ENCODE results near the gene CNTD1. TPM values are rescaled to one million over a fixed set of nuclear protein-coding genes. Genes with fewer than 3 reads are reported as not detected.
A peak's percentile ranks its signal among the peaks of the same experiment; 100 is the strongest.

Gene CNTD1
- total RNA-seq, 1 experiment from 2014 or later, result not detected

DNA sequence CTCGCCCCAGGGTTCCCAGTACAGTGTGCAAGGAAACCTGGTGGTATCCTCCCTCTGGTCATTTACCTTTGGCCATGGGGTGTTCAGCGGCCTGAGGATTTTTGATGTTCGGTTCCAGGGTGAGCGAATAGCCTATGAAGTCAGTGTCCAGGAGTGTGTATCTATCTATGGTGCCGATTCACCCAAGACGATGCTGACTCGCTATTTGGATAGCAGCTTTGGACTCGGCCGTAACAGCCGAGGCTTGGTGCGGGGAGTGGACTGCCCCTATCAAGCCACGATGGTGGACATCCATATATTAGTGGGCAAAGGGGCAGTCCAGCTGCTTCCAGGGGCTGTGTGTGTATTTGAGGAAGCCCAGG is 46.9 kb downstream of the CNTD1 start:
- DNase-seq (ENCODE audit: low spot score), result no peak
- Mint-ChIP-seq H3K36me3 (peaks cover 47% of the 10 kb centered on the region), H3K9me3 (no peaks in the 10 kb centered on the region), H3K27ac (no peak overlapping the region), H3K27me3 (ENCODE audit: low read depth) (no peaks in the 10 kb centered on the region), H3K4me3 (no peak overlapping the region), H3K4me1 (no peaks in the 10 kb centered on the region)
- ChIA-PET CTCF (interaction anchor here (1.0 to 4.5 kb wide), 4 partner anchors 26 to 152 kb away, joined by 3 to 52 read pairs (median 9); partner anchors contain the start of gene RPL27), POLR2A (interaction anchor here (0.5 to 1.4 kb wide), 3 partner anchors 12 to 152 kb away, joined by 3 read pairs; partner anchors contain the start of gene PSME3)
- ATAC-seq, result no peak
- TF ChIP-seq ETV6 (CRISPR knock-in tag; IDR thresholded peaks at IDR 0.05) (no peak), MXD4 (CRISPR knock-in tag; IDR thresholded peaks at IDR 0.05; ENCODE audit: borderline replicate concordance) (no peak), TP53 (CRISPR knock-in tag; IDR thresholded peaks at IDR 0.05) (no peak), OVOL2 (CRISPR knock-in tag; IDR thresholded peaks at IDR 0.05; ENCODE audit: borderline replicate concordance) (no peak)
- TF ChIP-seq, protein P1, sequence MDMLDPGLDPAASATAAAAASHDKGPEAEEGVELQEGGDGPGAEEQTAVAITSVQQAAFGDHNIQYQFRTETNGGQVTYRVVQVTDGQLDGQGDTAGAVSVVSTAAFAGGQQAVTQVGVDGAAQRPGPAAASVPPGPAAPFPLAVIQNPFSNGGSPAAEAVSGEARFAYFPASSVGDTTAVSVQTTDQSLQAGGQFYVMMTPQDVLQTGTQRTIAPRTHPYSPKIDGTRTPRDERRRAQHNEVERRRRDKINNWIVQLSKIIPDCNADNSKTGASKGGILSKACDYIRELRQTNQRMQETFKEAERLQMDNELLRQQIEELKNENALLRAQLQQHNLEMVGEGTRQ (CRISPR knock-in tag; IDR thresholded peaks at IDR 0.05), result no peak

GRCh38 chr17:42845918-42846593 is 47.4 kb downstream of the CNTD1 start:
- H3K4me1 Mint-ChIP-seq, result no peaks in the 10 kb centered on the region; the same call in 1 of the 2 replicates
- ATAC-seq (no peak), DNase-seq (ENCODE audit: low spot score) (no peak)
- H3K27ac Mint-ChIP-seq, result no peak overlapping the region
- H3K9me3 Mint-ChIP-seq, result no peaks in the 10 kb centered on the region
- TF ChIP-seq IRF1 (CRISPR knock-in tag; IDR thresholded peaks at IDR 0.05) (no peak), MAX (CRISPR knock-in tag; IDR thresholded peaks at IDR 0.05) (no peak), MYBL2 (CRISPR knock-in tag; IDR thresholded peaks at IDR 0.05) (no peak), PRRX2 (CRISPR knock-in tag; IDR thresholded peaks at IDR 0.05) (no peak), ZNF263 (CRISPR knock-in tag; IDR thresholded peaks at IDR 0.05; ENCODE audit: low read depth) (no peak), ZNF317 (CRISPR knock-in tag; IDR thresholded peaks at IDR 0.05; ENCODE audit: borderline replicate concordance, low read depth) (no peak), AR (CRISPR knock-in tag; IDR thresholded peaks at IDR 0.05) (no peak), FOXK1 (CRISPR knock-in tag; IDR thresholded peaks at IDR 0.05) (no peak), RORB (CRISPR knock-in tag; IDR thresholded peaks at IDR 0.05) (no peak), ESRRA (CRISPR knock-in tag; IDR thresholded peaks at IDR 0.05; ENCODE audit: borderline replicate concordance) (no peak)
- CTCF ChIA-PET, result interaction anchor here (1.0 to 4.5 kb wide), 2 partner anchors 83 to 92 kb away, joined by 3 to 52 read pairs; no protein-coding TSS in a partner anchor
- H3K27me3 Mint-ChIP-seq (ENCODE audit: low read depth), result no peaks in the 10 kb centered on the region
- H3K4me3 Mint-ChIP-seq, result no peak overlapping the region
- peaks cover 42% of the 10 kb centered on the region for H3K36me3 Mint-ChIP-seq
- POLR2A ChIA-PET, result interaction anchor here (0.5 to 1.4 kb wide), 3 partner anchors 13 to 152 kb away, joined by 3 read pairs; partner anchors contain the start of gene PSME3

DNA sequence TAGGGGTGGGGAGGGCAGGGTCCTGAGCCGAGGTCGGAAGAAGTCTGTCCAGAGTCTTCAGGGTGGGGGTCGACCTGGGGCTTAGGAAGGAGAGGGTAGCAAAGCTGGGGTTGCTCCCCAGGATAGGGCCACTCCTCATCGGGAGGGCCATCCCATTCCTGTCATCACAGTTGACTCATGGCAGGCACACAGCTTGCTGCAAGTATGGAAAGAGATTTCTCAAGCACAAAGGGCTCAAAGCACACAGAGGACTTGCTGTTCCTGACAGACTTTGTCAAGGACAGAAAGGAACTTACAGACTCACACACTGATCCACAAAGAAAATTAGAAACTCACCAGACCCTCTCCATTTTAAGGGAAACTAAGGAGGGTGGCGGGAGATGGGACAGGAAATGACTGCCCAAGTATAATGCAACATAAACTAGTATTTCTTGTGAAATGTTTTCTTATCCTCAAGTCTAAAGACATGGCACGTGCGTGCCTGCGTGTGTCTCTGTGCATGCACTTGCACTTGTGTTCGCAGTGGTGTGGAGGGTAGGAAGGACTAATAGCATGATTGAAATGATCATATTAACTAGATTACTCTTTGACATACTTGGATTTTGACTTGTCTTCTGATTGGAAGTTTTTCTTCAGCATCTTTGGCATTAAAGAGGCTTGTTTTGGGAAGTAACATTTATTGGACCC is 48.1 kb downstream of the CNTD1 start:
- Mint-ChIP-seq H3K4me1 (no peaks in the 10 kb centered on the region; the same call in 1 of the 2 replicates), H3K36me3 (peaks cover 35% of the 10 kb centered on the region), H3K9me3 (no peaks in the 10 kb centered on the region), H3K27ac (no peak overlapping the region), H3K4me3 (no peak overlapping the region), H3K27me3 (ENCODE audit: low read depth) (no peaks in the 10 kb centered on the region)
- ATAC-seq (no peak), DNase-seq (ENCODE audit: low spot score) (no peak)
- CTCF ChIA-PET, result interaction anchor here (0.7 to 1.6 kb wide), 2 partner anchors 82 to 151 kb away, joined by 3 to 4 read pairs; partner anchors contain the start of gene RPL27
- POLR2A ChIA-PET, result no interaction called here
- TF ChIP-seq GABPB1 (CRISPR knock-in tag; IDR thresholded peaks at IDR 0.05) (0 out of 2 replicates have a peak, but pooled peaks have one; percentile 13), SP1 (CRISPR knock-in tag; conservative IDR thresholded peaks at IDR 0.05) (no peak)

Data from WTC11 (cell line).